ENCODE measurements around the gene AP4S1. TPM values are rescaled to one million over a fixed set of nuclear protein-coding genes. Genes with fewer than 3 reads are reported as not detected.

The AP4S1 gene
- total RNA-seq, 1 experiment from 2014 or later, result 15.8 TPM

- DNase-seq (ENCODE audit: low read depth), result no peak
These were observed 111.9 kb downstream of the AP4S1 start for GRCh38 chr14:31137214-31137889.

GRCh38 chr14:31138301-31138700 lies 112.9 kb downstream of the AP4S1 start:
- DNase-seq (ENCODE audit: low read depth), result no peak

- DNase-seq (ENCODE audit: low read depth), result no peak
These were observed 113.9 kb downstream of the AP4S1 start for GRCh38 chr14:31139301-31139847.

DNA sequence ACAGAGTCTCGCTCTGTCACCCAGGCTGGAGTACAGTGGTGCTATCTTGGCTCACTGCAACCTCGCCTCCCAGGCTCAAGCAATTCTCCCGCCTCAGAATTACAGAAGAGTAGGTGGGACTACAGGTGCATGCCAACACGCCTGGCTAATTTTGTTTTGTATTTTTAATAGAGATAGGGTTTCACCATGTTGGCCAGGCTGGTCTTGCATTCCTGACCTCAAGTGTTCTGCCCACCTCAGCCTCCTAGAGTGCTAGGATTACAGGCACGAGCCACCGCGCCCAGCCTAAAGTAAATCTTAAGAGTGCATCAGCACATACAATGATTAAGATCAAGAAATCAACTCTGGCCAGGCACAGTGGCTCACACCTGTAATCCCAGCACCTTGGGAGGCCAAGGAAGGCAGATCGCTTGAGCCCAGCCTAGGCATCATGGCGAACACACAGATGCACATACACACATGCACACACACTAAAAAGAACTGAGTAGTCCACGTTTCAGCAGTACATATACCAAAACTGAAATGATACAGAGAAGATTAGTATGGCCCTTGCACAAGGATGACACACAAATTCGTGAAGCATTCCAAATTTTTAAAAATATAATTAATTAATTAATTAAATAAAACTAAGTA lies 117.1 kb downstream of the AP4S1 start:
- no peak for DNase-seq (ENCODE audit: low read depth)

Other genes with a start within 250 kb of the AP4S1 start
- gene COCH, start 151.1 kb upstream of the AP4S1 start, total RNA-seq (2014; rRNA removed), result 0.40 and 1.5 TPM in 2 replicates
- 32.1 and 39.0 TPM in 2 replicates for gene STRN3, start 730 bp downstream of the AP4S1 start, total RNA-seq (2014; rRNA removed)
- gene HECTD1, start 182.1 kb downstream of the AP4S1 start, total RNA-seq (2014; rRNA removed), result 121 and 123 TPM in 2 replicates

All from LHCN-M2 (cell line).